Stromal cell of bone marrow (primary cell): ENCODE data around the gene PDE2A.
A peak's percentile ranks its signal among the peaks of the same experiment; 100 is the strongest.

Source experiments
- DNase-seq: peaks from one replicate; pipeline ENCODE4 v3.0.0-alpha.2; 2012; ENCODE audit warnings: low read depth

PDE2A gene

GRCh38 chr11:72673943-72674828 lies at the start of gene PDE2A:
PDE2A (minus strand) TSS chr11:72674422; CDS start chr11:72674207, 215 bp downstream.
- DNase-seq, result no peak

GRCh38 chr11:72723508-72723907 lies 49.3 kb upstream of the PDE2A start:
- no peak for DNase-seq

- DNase-seq, result peak; percentile 75
These were observed 48.0 kb upstream of the PDE2A start for GRCh38 chr11:72722050-72722748.

DNA sequence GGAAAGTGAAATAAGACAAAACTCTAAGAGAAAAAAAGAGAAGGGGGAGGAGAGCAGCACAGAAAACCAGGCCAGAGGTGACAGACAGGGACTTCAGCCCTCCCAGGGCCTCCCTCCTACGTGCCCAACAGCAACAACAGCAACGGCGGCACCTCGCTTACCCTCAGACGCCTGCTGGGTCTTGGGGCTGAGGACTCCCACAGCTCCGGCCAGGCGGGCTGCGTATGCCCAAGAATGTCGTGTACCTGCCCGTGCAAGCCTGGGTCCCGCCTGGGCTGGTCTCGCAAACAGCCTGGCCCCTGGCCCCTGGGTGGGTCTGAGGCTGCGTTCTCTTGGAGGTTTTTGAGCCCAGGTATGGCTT lies 47.4 kb upstream of the PDE2A start:
- DNase-seq, result no peak

DNA sequence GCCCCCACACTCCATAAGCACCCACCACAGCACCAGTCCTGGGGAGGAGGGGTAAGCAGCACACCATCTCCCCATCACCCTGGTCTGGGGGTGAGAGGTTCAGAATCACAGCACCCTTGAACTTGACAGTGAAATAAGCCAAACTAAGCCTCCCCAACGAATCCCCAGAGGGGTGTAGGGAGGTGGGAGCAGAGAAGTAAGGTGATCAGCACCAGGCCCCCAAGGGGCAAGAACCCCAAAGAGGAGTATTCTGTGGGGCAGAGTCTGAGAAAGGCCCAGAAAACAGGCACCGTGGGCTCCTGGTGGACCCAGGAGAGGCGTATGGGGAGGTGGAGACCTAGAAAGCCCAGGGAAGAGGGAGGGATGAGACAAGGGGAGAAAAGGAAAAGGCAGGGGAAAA lies 47.1 kb upstream of the PDE2A start:
- no peak for DNase-seq

DNA sequence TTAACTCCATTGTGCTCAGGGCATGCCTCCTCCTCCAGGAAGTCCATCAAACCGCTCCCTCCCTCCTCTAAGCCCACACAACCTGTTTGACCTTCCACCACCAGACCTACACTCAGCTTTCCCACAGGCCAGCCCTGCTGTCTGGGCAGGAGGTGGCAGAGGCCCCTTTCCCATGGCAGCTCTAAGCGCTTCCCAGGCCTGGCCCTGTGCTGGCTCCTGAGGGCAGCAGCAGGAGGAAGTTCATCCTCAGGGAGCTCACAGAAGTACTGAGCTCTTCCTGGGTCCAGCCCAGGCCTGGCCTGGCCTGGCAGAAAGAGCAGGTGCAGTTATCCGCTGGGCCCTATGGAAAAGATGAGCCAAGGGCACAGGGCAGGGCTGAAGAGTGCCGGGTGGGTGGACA lies 46.6 kb upstream of the PDE2A start:
- no peak for DNase-seq

- DNase-seq, result no peak
These were observed 45.8 kb upstream of the PDE2A start for GRCh38 chr11:72720047-72720446.

DNA sequence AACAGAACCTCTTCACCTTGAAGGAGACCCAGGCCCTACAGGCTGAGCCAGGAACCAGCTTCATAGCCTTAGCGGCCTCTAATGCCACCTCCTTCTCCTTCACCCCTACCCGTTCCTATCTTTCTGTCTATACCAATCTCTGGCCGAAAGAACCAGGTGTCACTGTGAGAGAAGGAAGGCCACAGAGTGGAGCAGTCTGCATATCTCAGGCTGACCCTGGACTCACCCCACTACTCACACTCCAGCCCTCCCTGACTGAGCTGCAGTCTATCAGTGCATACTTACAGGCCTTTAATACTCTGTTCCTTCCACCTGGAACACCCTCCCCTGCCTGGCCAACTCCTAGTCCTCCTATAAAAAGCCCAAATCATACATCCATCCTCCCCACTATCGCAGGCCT lies 45.3 kb upstream of the PDE2A start:
- no peak for DNase-seq

- DNase-seq, result no peak
These were observed 44.9 kb upstream of the PDE2A start for GRCh38 chr11:72719144-72719543.

DNA sequence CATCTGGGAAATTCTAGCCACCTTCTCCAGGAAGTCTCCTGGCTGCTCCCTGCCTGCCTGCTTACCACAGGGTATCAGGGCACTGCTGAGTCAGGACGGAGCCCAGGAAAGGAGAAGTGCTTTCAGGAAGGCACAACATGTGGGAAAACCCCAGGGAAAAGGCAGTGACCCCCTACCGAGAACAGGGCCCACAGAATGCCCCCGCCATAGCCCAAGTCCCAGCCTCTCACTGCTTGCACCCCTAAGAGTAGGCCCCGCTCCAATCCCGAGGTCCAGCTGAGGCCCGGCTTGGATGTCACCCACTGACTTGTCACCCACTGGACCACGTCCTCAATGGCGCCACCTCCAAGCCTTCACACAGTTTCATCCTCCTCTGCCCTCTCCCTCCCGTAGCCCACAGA lies 43.9 kb upstream of the PDE2A start:
- DNase-seq, result no peak

DNA sequence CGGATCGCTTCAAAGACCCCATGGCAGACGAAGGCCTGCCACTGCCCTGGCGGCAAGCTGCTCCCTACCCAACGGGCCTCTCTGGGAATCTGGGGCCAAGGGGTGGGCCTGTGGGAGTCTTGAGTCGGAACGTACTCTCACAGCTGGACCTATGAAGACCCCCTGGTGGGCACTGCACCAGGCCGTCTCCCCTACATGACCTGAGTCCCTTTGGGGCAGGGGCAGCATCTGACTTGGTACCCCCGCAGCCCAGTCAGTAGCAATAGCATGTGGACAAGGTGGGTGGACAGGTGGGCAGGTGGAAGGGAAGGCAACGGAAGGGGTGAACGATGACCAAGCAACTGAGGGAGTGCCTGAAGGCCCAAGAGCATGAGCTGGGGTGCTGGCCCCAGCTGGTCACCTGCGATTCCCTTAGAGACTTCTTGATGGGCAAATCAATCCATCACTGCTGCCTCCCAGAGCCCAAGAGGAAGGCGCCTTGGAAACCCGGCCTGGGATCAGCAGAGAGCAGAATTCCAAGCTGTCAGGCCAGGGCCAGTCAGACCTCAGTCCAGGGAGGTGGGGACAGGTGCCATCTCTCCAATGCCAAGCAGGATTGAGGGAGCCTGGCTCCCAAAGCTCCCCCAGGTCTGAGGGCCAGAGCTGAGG lies 42.7 kb upstream of the PDE2A start:
- DNase-seq, result no peak

GRCh38 chr11:72716290-72716689 lies 42.1 kb upstream of the PDE2A start:
- DNase-seq, result no peak

GRCh38 chr11:72712841-72713240 lies 38.6 kb upstream of the PDE2A start:
- DNase-seq, result no peak

DNA sequence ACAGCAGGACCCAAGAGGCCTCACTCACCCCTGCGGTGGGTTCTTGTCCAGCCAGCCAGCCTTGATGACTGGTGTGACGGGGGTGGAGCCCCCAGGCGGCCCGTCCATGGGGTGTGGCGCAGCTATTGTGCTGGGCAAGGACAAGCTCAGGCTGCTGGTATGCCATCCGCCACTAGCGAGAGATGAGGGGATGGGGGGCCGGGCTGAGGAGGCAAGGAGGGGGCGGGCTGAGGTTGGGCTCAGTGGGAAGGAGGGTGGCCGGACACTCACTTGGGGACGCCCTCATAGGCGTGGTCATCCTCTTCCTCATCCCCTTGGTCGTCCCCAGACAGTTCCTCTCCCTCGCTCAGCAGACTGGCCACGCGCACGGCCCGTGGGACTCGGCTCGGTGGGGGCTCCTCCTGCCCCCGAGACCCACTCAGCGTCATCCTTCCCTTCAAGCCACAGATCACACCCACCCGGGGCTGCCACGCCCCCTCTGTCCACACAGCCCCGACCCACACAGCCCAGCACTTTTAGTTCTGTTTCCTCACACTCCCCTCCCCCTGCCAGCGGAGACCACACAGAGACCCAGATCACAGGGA lies 38.0 kb upstream of the PDE2A start:
- no peak for DNase-seq

DNA sequence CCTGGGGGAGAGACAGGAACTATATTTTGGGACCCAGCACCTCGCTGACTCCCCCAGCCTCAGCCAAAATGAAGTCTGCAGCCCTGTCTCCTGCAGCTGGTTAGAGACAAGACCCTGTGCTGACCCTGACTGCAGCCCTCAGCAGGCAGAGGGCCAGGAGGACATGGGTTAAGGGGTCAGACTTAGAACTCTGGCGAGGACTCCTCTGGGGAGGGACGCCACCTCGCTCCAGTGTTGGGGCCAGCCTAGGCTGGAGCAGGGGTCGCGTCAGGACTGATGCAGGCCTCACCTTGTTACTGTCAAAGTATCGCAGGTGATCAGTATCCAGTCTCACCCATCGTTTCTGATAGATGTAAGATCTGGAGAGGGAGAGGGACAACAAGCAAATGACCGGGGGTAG lies 36.9 kb upstream of the PDE2A start:
- no peak for DNase-seq

GRCh38 chr11:72710278-72710677 lies 36.1 kb upstream of the PDE2A start:
- no peak for DNase-seq

- DNase-seq, result no peak
These were observed 35.4 kb upstream of the PDE2A start for GRCh38 chr11:72709478-72710238.

DNA sequence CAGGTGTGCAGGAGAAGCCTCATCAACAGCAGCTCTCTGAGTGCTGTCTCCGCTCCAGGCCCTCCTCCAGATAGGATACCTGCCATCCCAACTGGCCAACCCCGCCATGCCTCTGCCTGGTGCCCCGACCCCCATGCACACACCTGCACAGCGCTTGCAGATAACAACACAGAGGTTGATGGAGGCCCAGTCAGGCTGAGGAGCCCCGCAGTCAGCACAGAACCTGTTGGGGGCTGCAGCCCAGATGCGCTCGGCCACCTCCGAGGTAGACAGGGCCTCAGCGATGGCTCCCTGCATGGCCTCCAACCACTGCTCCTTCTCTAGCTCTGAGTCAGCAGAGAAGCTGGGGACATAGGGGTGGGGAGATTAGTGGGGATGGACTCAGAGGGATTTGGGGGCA lies 32.8 kb upstream of the PDE2A start:
- DNase-seq, result no peak

- no peak for DNase-seq
These were observed 32.4 kb upstream of the PDE2A start for GRCh38 chr11:72706579-72706978.

- no peak for DNase-seq
These were observed 31.5 kb upstream of the PDE2A start for GRCh38 chr11:72705442-72706365.

- DNase-seq, result no peak
These were observed 30.6 kb upstream of the PDE2A start for GRCh38 chr11:72704783-72705265.
